Hematopoietic multipotent progenitor cell treated with erythropoietin and hydrocortisone succinate and interleukin-3 and kit ligand, for 15 days (in vitro differentiated cells): Measurements from ENCODE around the gene NSUN5.
"Not testable (repeated sequence)": the region's sequence is repeated elsewhere in the genome, so short reads cannot be mapped to it uniquely, and the experiment has no call there.

ENCODE experiments used
- DNase-seq: peaks from one replicate; pipeline ENCODE4 v3.0.0-alpha.2; 2015; ENCODE audit warnings: low spot score

The NSUN5 gene

GRCh38 chr7:73267813-73268212 lies 40.8 kb downstream of the NSUN5 start:
- DNase-seq: not testable (repeated sequence)

- not testable (repeated sequence) for DNase-seq
Observed at GRCh38 chr7:73266719-73267368, 41.8 kb downstream of the NSUN5 start.

- not testable (repeated sequence) for DNase-seq
Observed at GRCh38 chr7:73262416-73262815, 46.2 kb downstream of the NSUN5 start.
